H1 (cell line): ENCODE data around the gene KNDC1. TPM values are rescaled to one million over a fixed set of nuclear protein-coding genes. Genes with fewer than 3 reads are reported as not detected.
A peak's percentile ranks its signal among the peaks of the same experiment; 100 is the strongest.

ENCODE experiments used
- CTCF ChIA-PET: fragments of 300-600 bp; sonication (Branson Sonifier 250); formaldehyde crosslinking; loops from one replicate; lab custom pipeline; 2021; ENCODE audit not compliant: partially characterized antibody; lab: Charles Lee
- POLR2A ChIA-PET: fragments of 300-600 bp; sonication (Branson Sonifier 250); formaldehyde crosslinking; loops from one replicate; lab custom pipeline; 2021; ENCODE audit warnings: inconsistent platforms; ENCODE audit not compliant: partially characterized antibody; lab: Charles Lee
- DNase-seq, 2 experiments: peaks; one replicate each; pipeline versions ENCODE4 v3.0.0 to v3.0.0-alpha.2; 2010 to 2022; ENCODE audit warnings: low spot score in 2 of 2, low read depth in 1 of 2, mixed read lengths in 1 of 2
- FAIRE-seq: peaks from 2 replicates; lab custom pipeline; 2011; peaks lifted over from hg19 to GRCh38; lab: Jason Lieb, UNC
- H2AFZ ChIP-seq: 2 replicates; pipeline ENCODE4 v1.8.1; 2012; ENCODE audit warnings: low read length, inconsistent platforms
- H2AK5ac ChIP-seq: 2 replicates; pipeline ENCODE4 v1.6.1; 2013; ENCODE audit warnings: low read depth, low read length
- H2BK120ac ChIP-seq: replicated peaks from 2 replicates; pipeline ENCODE3; 2013; ENCODE audit warnings: low read depth, low read length, inconsistent platforms
- H2BK12ac ChIP-seq: 2 replicates; pipeline ENCODE4 v1.6.1; 2013; ENCODE audit warnings: low read depth, low read length
- H2BK15ac ChIP-seq: 2 replicates; pipeline ENCODE4 v1.6.1; 2013; ENCODE audit warnings: low read length
- H2BK20ac ChIP-seq: 2 replicates; pipeline ENCODE4 v1.6.1; 2013; ENCODE audit warnings: low read length
- H2BK5ac ChIP-seq: 2 replicates; pipeline ENCODE4 v1.6.1; 2013; ENCODE audit warnings: low read depth, low read length
- H3K14ac ChIP-seq: 2 replicates; pipeline ENCODE4 v1.6.1; 2013; ENCODE audit warnings: inconsistent platforms; ENCODE audit not compliant: insufficient read length
- H3K18ac ChIP-seq: 2 replicates; pipeline ENCODE4 v1.6.1; 2013; ENCODE audit warnings: low read length; ENCODE audit errors: extremely low read depth
- H3K23ac ChIP-seq: 2 replicates; pipeline ENCODE4 v1.6.1; 2013; ENCODE audit warnings: inconsistent platforms; ENCODE audit not compliant: insufficient read length
- H3K23me2 ChIP-seq: 2 replicates; pipeline ENCODE4 v1.6.1; 2013; ENCODE audit warnings: low read depth, low read length
- H3K27ac ChIP-seq: 2 replicates; pipeline ENCODE4 v1.6.1; 2011; ENCODE audit warnings: low read depth, low read length, inconsistent platforms
- H3K27me3 ChIP-seq, 4 experiments: replicated peaks in 1 of 4; 1 replicate in 1 of 4; 2 replicates in 3 of 4; pipeline versions ENCODE4 v1.6.1 to v1.8.1; 2011 to 2013; ENCODE audit warnings: low read length in 3 of 4, mild to moderate bottlenecking in 3 of 4, inconsistent platforms in 2 of 4, mixed read lengths in 2 of 4, moderate library complexity in 1 of 4; ENCODE audit not compliant: control insufficient read depth in 3 of 4, insufficient read depth in 3 of 4; ENCODE audit errors: extremely low read depth in 1 of 4
- H3K36me3 ChIP-seq, 4 experiments: 2 replicates each; pipeline versions ENCODE4 v1.6.1 to v1.8.1; 2011 to 2013; ENCODE audit warnings: mild to moderate bottlenecking in 4 of 4, low read length in 3 of 4, moderate library complexity in 2 of 4, control low read depth in 1 of 4, inconsistent platforms in 1 of 4; ENCODE audit not compliant: insufficient read depth in 4 of 4, control insufficient read depth in 2 of 4
- H3K4ac ChIP-seq: replicated peaks from 2 replicates; pipeline ENCODE3; 2013; ENCODE audit warnings: low read length, low read depth, mixed read lengths, inconsistent platforms; ENCODE audit not compliant: insufficient read length
- H3K4me1 ChIP-seq, 4 experiments: replicated peaks in 1 of 4; 1 replicate in 1 of 4; 2 replicates in 3 of 4; pipeline versions ENCODE4 v1.6.1 to v1.8.1; 2011 to 2013; ENCODE audit warnings: low read length in 3 of 4, inconsistent platforms in 2 of 4, mixed read lengths in 1 of 4; ENCODE audit not compliant: insufficient read depth in 4 of 4, control insufficient read depth in 3 of 4
- H3K4me2 ChIP-seq, 2 experiments: 2 replicates each; pipeline versions ENCODE4 v1.6.1 to v1.8.1; 2011 to 2013; ENCODE audit warnings: low read depth in 2 of 2, low read length in 2 of 2, control low read depth in 1 of 2, inconsistent platforms in 1 of 2, mild to moderate bottlenecking in 1 of 2; ENCODE audit not compliant: insufficient read depth in 1 of 2
- H3K4me3 ChIP-seq, 4 experiments: fragments of 200-600, 300-600 bp in 1 of 4; sonication (generic), shearing (Covaris generic), sonication (Bioruptor Twin) in 1 of 4; 2 replicates each; pipeline versions ENCODE4 v1.5.1 to v1.8.1; 2011 to 2016; ENCODE audit warnings: low read length in 4 of 4, low read depth in 3 of 4, control low read depth in 2 of 4, inconsistent platforms in 2 of 4, mild to moderate bottlenecking in 2 of 4, mixed read lengths in 1 of 4, moderate library complexity in 1 of 4; ENCODE audit not compliant: insufficient read depth in 2 of 4; ENCODE audit errors: extremely low read depth in 1 of 4
- H3K56ac ChIP-seq: replicated peaks from 2 replicates; pipeline ENCODE3; 2013; ENCODE audit warnings: low read depth, mild to moderate bottlenecking, mixed read lengths, low read length, inconsistent platforms; ENCODE audit not compliant: insufficient read length
- H3K79me1 ChIP-seq: 2 replicates; pipeline ENCODE4 v1.6.1; 2013; ENCODE audit warnings: low read depth, low read length, control low read depth
- H3K79me2 ChIP-seq, 2 experiments: 2 replicates each; pipeline versions ENCODE4 v1.6.1 to v1.8.1; 2012 to 2013; ENCODE audit warnings: low read length in 2 of 2, mild to moderate bottlenecking in 2 of 2, inconsistent platforms in 1 of 2; ENCODE audit not compliant: insufficient read depth in 2 of 2, control insufficient read depth in 1 of 2
- H3K9ac ChIP-seq, 4 experiments: replicated peaks in 1 of 4; 1 replicate in 1 of 4; 2 replicates in 3 of 4; pipeline versions ENCODE4 v1.6.1 to v1.8.1; 2011 to 2013; ENCODE audit warnings: low read depth in 3 of 4, low read length in 3 of 4, control low read depth in 2 of 4, mild to moderate bottlenecking in 2 of 4, moderate library complexity in 2 of 4, inconsistent platforms in 1 of 4; ENCODE audit errors: extremely low read depth in 1 of 4
- H3K9me3 ChIP-seq, 2 experiments: 2 replicates each; pipeline versions ENCODE4 v1.6.1 to v1.8.1; 2012 to 2013; ENCODE audit warnings: mild to moderate bottlenecking in 2 of 2, moderate library complexity in 2 of 2, control low read depth in 1 of 2, inconsistent platforms in 1 of 2, low read depth in 1 of 2, low read length in 1 of 2, mixed read lengths in 1 of 2; ENCODE audit not compliant: insufficient read depth in 2 of 2
- H4K20me1 ChIP-seq, 2 experiments: replicated peaks in 1 of 2; 2 replicates each; pipeline versions ENCODE3 to v1.8.1; 2011 to 2013; ENCODE audit warnings: inconsistent platforms in 2 of 2, low read length in 2 of 2, mild to moderate bottlenecking in 1 of 2; ENCODE audit not compliant: insufficient read depth in 2 of 2, control insufficient read depth in 1 of 2
- H4K5ac ChIP-seq: 2 replicates; pipeline ENCODE4 v1.6.1; 2013; ENCODE audit warnings: low read length, low read depth, mixed read lengths, inconsistent platforms; ENCODE audit not compliant: insufficient read length
- H4K8ac ChIP-seq: 2 replicates; pipeline ENCODE4 v1.8.0; 2013; ENCODE audit warnings: mild to moderate bottlenecking, moderate library complexity, low read length, inconsistent platforms; ENCODE audit not compliant: insufficient read depth; ENCODE audit errors: extremely low read depth
- H4K91ac ChIP-seq: replicated peaks from 2 replicates; pipeline ENCODE3; 2013; ENCODE audit warnings: low read length, mixed read lengths, inconsistent platforms; ENCODE audit not compliant: insufficient read length
- POLR2A ChIP-seq, 2 experiments: IDR thresholded peaks; 1 replicate in 1 of 2; 2 replicates in 1 of 2; pipeline ENCODE4 v1.6.1; 2011; ENCODE audit warnings: low read depth in 2 of 2, low read length in 2 of 2, mild to moderate bottlenecking in 2 of 2; ENCODE audit errors: control extremely low read depth in 1 of 2
- POU5F1 ChIP-seq: IDR thresholded peaks from 2 replicates; pipeline ENCODE4 v1.6.1; 2011; ENCODE audit warnings: low read depth, mild to moderate bottlenecking, low read length, moderate library complexity
- WGBS, 2 experiments: shearing (Covaris generic) in 1 of 2; methylation state at CpG; one replicate each; pipeline versions ENCODE4 v1.1.6 to v1.1.7; 2013 to 2015; ENCODE audit warnings: low lambda C conversion rate in 2 of 2, mixed read lengths in 2 of 2, inconsistent platforms in 1 of 2, low coverage in 1 of 2, missing lambda C conversion rate in 1 of 2; ENCODE audit not compliant: insufficient replicate concordance in 2 of 2, insufficient coverage in 1 of 2, insufficient read length in 1 of 2; ENCODE audit errors: extremely low coverage in 1 of 2, missing lambda C conversion rate in 1 of 2; 5-methylcytosine and 5-hydroxymethylcytosine counted together
- polyA plus RNA-seq, 7 experiments: library from polyadenylated mRNA; depleted of rRNA in 3 of 7; stranded (reverse) in 5 of 7; unstranded in 2 of 7; fragments of >200 nt in 5 of 7; fragments of 200-250 nt in 2 of 7; gene quantifications; 1 replicate in 5 of 7; 2 replicates in 1 of 7; 4 replicates in 1 of 7; pipeline versions ENCODE4 v1.2.1 to v1.2.3, GENCODE V29; 2011 to 2013; ENCODE audit warnings: missing spikeins in 2 of 7, mixed read lengths in 2 of 7
- total RNA-seq: library from RNA; stranded (reverse); fragmentation: NEBNext Ultra II Directional; extraction: Animal tissue kit (Norgen Biotek cat#: 25700); gene quantifications from 2 replicates; pipeline ENCODE4 v1.2.1, GENCODE V29; 2021

KNDC1 gene
- total and polyA plus RNA-seq, 2 of the 8 experiments (the other 6 are each of a cell fraction or from before 2014, with no cell fraction given): 7.5 to 16.7 TPM

GRCh38 chr10:133164816-133165555 lies 5.0 kb downstream of the KNDC1 start:
- no peak overlapping the region for H2AK5ac ChIP-seq
- H3K4ac ChIP-seq: no peak overlapping the region
- H4K8ac ChIP-seq: no peak overlapping the region
- H2BK5ac ChIP-seq: peak overlapping the region; percentile 91; the same call in 1 of the 2 replicates
- H3K4me3 ChIP-seq: no peak overlapping the region
- peaks cover 2 to 24% (median 10%) of the 10 kb centered on the region in 4 experiments; a peak in 6 of 8 replicates for H3K36me3 ChIP-seq
- H4K20me1 ChIP-seq: peaks cover 0 to 18% of the 10 kb centered on the region in 2 experiments
- H3K9me3 ChIP-seq: no peaks in the 10 kb centered on the region; a peak in 1 of 4 replicates
- peaks cover 9% of the 10 kb centered on the region; the same call in 1 of the 2 replicates for H3K23me2 ChIP-seq
- peak overlapping the region; percentile 97; the same call in 1 of the 2 replicates for H2BK15ac ChIP-seq
- peaks cover 20% of the 10 kb centered on the region for H3K79me1 ChIP-seq
- H4K91ac ChIP-seq: no peak overlapping the region
- no peak overlapping the region for H3K23ac ChIP-seq
- WGBS, 2 experiments: 94% methylated on average over 26 of the region's 26 CpGs; no CpG with 5 or more reads in 1 of the 2 experiments
- CTCF ChIA-PET: interaction anchor here (2.3 kb wide), 1 partner anchor 22 kb away, joined by 7 read pairs; no protein-coding TSS in a partner anchor
- no peak overlapping the region for H2BK120ac ChIP-seq
- TF ChIP-seq POLR2A (IDR thresholded peaks at IDR 0.05; ENCODE audit: control extremely low read depth in 1 of 2, low read depth in 2 of 2, low read length in 2 of 2) (no peak), POU5F1 (no peak)
- H3K4me1 ChIP-seq: peaks cover 0 to 30% (median 17%) of the 10 kb centered on the region in 4 experiments; a peak in 6 of 7 replicates
- H3K14ac ChIP-seq: no peak overlapping the region
- H2AFZ ChIP-seq: no peak overlapping the region
- H3K27ac ChIP-seq: no peak overlapping the region
- H2BK12ac ChIP-seq: peak overlapping the region; percentile 93; the same call in 1 of the 2 replicates
- POLR2A ChIA-PET: interaction anchor here (0.7 to 0.8 kb wide), 2 partner anchors 14 to 16 kb away, joined by 3 read pairs; no protein-coding TSS in a partner anchor
- no peak overlapping the region for H2BK20ac ChIP-seq
- no peak overlapping the region for H3K9ac ChIP-seq
- H3K18ac ChIP-seq: no peak overlapping the region; the same call in 1 of the 2 replicates
- no peak overlapping the region for H3K56ac ChIP-seq
- FAIRE-seq: no peak
- peaks cover 0 to 10% of the 10 kb centered on the region in 2 experiments; a peak in 1 of 4 replicates for H3K79me2 ChIP-seq
- peaks cover 0 to 3% (median 0%) of the 10 kb centered on the region in 4 experiments; a peak in 2 of 7 replicates for H3K27me3 ChIP-seq
- H3K4me2 ChIP-seq: no peak overlapping the region
- no peak overlapping the region for H4K5ac ChIP-seq
- no peak for DNase-seq
